LNCAP (cell line): Measurements from ENCODE around the gene DHX30.

Experiments used
- TF ChIP-seq, protein P1 (sequence below): fragments of 450-650 bp; IDR thresholded peaks from 2 replicates; pipeline ENCODE4 v1.5.1; 2017; ENCODE audit warnings: mild to moderate bottlenecking

Gene DHX30

DNA sequence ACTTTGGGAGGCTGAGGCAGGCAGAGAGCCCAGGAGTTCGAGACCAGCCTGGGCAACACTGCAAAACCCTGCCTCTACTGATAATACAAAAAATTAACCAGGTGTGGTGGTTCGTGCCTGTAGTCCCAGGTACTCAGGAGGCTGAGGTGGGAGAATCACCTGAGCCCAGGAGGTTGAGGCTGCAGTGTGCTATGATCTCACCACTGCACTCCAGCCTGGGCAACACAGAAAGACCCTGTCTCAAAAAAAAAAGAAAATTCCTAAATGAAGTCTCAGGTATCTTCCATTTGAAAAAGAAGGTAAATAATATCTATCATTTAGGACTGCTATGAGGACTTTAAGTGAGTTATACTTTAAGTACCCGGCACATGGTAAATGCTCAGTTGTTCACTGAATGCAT lies 24.2 kb upstream of the DHX30 start:
- TF ChIP-seq, protein P1, sequence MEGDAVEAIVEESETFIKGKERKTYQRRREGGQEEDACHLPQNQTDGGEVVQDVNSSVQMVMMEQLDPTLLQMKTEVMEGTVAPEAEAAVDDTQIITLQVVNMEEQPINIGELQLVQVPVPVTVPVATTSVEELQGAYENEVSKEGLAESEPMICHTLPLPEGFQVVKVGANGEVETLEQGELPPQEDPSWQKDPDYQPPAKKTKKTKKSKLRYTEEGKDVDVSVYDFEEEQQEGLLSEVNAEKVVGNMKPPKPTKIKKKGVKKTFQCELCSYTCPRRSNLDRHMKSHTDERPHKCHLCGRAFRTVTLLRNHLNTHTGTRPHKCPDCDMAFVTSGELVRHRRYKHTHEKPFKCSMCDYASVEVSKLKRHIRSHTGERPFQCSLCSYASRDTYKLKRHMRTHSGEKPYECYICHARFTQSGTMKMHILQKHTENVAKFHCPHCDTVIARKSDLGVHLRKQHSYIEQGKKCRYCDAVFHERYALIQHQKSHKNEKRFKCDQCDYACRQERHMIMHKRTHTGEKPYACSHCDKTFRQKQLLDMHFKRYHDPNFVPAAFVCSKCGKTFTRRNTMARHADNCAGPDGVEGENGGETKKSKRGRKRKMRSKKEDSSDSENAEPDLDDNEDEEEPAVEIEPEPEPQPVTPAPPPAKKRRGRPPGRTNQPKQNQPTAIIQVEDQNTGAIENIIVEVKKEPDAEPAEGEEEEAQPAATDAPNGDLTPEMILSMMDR: no peak

DNA sequence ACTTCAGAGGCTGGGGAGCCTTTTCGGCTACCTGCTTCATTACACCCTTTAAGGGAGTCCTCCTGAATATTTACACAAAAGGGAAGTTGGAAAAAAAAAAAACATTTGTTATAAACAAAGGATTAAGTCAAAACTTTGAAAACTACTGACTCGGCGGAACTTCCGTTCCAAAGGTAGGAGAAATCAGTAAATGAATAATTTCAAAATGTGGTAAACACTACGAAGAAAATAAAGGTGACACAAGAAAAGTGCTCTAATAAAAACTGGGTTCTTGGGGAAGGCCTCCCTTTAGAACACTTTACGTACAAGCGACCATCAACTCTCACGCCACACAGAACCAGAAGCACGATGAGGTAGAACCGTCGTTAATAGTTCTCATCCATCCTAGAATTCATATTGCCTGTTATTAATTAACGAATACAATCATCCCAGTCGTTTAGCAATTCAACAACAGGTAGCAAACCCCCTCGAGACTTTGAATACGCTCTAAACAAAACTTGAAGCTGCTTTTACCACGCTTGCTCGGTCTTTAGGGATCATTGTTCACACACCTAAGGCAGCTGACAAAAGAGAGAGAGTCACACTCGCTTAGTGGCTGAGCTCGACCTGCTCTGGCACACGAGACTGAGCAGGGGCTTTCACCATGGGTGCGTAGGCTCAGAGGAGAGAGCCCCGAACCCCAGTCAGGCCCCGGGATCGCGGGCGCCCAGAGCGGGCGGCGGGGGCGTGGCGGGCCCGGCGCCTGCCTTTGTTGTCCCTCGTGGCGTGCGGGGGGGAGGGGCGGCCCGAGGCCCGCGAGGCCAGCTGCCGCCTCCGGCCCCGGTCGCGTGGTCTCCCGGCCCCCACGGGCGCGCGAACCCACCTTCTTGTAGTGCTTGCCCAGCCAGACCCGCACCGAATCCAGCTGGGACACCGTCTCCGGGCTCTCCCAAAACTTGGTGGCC lies 21.9 kb upstream of the DHX30 start:
- TF ChIP-seq, protein P1: no peak

DNA sequence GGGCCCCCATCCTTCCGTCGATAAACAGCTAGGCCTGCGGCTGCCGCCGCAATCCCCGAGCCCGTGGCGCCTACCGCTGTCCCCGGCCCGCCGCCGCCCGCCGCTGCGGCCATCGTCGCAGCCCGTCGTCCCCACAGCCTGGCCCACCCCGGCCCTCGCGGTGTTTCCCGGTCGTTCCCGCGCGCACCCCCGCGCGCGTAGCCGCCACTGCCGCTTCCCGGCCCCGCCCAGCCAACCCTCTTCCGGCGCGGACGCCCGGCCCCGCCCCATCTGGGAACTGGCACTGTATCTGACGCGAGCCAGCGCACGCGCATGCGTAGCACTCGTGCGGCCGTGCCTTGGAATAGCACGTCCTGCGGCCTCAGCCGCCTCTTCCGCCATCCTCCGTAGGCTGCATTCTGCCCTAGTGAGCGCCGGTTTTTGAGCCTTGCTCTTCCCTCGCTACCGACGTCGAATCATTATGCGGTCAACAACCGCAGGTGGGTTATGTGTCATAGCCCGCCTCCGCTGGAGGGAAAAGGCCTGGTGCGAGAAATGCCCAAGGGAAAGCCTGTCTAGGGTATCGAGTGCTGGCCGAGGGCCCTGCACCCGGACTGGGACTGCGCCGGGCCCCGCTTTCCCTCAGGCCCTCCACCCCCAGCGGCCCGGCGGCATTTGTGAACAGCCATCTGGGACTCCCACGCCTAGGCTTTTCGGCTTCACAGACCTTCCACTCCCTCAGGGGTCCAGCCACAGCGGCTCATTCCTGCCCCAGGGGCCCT lies 21.1 kb upstream of the DHX30 start, which contains the start of gene SMARCC1:
Gene SMARCC1, minus strand, starts transcription at position 209 of the 761 bp plus-strand sequence. Its CDS starts 96 bp downstream, at position 113.
- TF ChIP-seq, protein P1: no peak

DNA sequence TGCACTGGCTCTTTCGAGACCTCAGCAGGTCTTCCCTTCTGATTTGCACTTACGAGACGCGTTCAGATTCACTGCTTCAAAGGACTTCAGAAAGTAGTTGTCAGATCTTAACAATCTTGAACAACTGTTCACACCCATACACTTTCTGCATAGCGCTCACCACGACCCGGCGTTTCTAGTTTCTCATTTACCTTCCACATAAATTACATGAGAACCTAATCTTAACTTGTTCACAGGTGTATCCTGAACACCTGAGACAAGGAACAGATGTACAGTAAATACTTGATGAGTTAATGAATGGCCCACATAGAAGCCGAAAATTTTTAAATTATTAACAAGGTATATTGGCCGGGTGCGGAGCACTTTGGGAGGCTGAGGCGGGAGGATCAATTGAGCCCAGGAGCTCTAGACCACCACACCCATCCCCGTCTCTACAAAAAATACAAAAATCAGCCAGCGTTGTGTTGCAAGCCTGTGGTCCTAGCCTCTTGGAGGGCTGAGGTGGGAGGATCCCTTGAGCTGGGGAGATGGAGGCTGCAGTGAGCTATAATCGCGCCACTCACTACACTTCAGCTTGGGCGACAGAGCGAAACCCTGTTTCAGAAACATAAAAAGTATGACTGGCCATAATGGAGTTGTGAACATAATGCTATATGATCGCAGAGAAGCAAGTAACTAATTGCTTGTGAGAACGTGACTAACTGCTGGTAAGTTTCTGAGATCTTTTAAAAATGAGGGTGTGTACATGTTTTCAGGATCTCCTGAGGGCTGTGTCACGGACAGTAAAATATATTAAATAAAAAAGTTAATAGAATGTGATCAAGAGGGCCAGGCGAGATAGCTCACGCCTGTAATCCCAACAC lies 20.3 kb upstream of the DHX30 start:
- TF ChIP-seq, protein P1: no peak

DNA sequence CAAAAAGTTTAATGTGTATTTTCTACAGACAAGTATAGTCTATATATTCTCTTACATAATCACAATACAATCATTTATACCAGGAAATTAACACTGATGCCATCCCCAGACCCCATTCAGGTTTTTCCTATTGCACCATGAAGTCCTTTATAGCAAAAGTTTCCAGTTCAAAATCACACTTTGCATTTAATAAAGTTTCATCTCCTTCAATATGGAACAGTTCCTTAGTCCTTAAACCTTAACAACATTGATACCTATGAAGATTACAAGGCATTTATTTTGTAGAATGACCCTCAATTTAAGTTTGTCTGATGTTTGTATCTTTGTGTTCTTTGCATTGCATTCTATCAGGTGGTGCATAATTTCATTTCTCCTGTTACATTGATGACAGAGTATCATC lies 19.3 kb upstream of the DHX30 start:
- TF ChIP-seq, protein P1: no peak

DNA sequence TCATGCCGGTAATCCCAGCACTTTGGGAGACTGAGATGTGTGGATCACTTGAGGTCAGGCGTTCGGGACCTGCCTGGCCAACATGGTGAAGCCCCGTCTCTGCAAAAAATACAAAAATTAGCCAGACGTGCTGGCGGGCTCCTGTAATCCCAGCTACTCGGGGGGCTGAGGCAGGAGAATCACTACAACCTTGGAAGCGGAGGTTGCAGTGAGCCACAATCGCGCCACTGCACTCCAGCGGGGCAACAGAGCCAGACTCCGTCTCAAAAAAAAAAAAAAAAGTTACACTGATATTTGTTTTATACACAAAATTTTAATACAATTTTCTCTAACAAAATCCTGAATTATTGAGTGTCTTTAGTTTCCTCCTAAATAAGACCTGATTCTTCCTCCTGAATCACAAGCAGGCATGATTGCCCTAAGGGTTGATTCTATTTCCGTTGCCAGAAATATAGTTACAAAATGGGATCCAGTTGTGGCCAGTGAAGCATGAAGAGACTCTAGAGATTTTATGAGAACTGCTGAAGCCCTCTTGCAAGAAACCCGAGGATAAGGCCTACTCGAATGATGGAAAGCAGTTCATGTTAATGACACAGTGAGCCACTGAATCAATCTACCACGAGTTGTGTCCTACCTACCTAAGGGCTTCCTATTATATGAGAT lies 11.6 kb upstream of the DHX30 start:
- TF ChIP-seq, protein P1: no peak
